HG03342 (cell line): Measurements from ENCODE around the gene SOS1.

Experiments used
- ATAC-seq: cut with Tn5 transposase; IDR thresholded peaks from one replicate; pipeline ENCODE4 v1.9.1; 2021; ENCODE audit warnings: mild to moderate bottlenecking, moderate library complexity; ENCODE audit not compliant: unreplicated experiment

Gene SOS1

DNA sequence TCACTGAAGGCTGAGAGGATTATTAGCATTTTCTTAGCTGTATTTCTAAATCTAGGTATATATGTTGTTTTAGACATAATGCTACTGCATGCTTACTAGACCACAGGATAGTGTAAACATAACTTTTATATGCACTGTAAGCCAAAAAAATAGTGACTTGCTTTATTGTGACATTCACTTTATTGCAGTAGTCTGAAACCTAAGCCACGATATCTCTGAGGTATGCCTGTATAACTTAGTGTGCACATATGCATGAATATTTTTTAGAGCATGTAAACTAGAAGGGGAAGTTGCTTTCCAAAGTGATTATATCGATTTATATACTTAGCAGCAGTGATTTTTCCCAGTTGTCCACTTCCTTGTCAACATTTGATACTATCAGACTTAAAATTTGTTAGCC lies 81.8 kb downstream of the SOS1 start:
- no peak for ATAC-seq

DNA sequence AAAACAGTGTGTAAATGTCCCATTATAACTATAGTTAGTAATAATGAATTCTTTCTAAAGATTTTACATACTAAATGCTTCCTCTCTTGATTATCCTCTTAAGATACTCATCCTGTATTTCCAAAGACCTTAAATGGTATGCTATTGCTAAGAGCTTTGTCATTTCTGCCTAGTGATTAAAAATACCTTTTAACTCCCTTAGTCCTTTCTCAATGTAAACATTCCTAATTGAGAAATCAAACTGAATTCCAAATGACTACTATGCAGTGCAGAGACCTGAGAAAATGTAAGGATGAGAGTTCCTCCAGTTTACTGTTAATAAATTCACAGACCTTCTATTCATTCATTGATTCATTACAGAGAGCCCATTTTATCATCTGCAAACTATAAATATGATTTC lies 86.9 kb downstream of the SOS1 start:
- ATAC-seq, result no peak

DNA sequence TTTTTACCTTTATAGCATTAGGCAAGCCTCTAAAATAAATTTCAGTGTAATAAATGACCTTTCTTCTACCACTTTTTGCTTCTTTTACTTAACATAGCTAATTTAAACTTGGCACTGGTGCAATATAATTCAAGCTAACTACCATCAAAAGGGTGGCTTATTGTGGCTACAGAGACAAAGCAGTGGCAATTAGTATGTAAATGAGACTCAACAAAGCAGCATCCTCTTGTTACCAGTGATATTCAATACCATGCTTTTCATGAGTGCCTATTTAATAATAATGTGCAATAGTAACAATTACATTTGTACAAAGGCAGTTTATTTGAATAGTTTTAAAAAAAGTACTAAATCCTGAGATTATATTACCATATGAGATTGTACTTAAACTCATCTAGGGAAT lies 93.4 kb downstream of the SOS1 start:
- ATAC-seq, result no peak

DNA sequence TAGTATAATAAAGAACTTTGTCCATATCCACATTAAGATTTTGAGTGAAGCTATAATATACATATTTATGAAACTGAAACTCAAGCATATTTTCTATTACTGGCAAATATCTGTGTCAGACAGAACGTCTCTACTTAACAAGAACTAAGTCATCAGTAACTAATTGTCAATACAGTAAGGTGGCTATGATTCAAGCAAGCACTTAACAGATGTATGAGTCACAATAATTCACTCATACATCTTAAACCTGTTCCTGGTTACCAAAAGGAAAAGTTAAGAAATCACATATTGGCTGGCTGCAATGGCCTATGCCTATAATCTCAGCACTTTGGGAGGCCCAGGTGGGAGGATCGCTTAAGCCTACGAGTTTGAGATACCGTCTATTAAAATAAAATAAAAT lies 96.0 kb downstream of the SOS1 start:
- ATAC-seq, result no peak

DNA sequence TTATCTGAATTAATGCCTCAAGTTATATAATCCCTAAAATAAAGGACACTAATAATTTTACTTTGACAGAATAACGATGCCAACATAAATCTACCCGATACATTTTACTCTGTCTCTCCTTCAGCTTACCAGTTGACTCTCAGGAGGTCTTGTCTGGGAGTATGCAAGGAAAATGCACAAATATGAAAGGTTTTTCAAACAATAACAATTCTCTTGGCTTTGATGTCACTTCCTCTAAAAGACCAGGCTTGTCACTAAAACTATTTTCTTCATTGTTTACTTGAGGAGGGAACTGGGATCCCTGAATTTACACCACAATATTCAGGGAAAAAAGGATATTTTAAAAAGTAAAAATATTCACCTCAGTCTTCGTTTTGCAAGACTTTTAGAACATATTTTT lies 97.2 kb downstream of the SOS1 start:
- ATAC-seq, result no peak

DNA sequence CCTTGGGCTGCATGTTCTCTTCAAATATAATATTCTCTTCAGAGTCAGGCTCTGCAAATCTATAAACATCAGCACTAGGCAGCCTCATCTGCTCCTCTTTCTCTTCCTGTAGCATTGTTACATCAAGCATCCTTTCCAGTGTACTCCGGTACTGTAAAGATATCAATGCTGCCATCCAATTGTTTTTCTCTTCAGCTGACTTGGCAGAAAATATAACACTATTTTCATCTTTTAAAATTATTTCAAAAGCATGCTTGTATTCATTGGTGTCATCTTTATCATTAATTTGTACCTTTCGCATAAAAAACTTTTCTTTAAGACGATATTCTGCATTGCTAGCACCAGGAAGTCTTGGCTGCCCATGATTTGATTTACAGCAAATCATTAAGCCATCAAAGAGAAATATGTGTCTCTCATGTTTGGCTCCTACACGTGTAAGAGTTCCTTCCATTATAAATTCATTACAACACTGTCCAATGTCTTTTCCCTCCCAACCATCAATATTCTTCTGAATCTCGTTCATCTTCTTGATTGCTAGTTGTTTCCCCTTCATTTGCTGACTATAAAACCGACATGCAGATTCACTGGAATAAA lies 98.1 kb downstream of the SOS1 start:
- no peak for ATAC-seq

DNA sequence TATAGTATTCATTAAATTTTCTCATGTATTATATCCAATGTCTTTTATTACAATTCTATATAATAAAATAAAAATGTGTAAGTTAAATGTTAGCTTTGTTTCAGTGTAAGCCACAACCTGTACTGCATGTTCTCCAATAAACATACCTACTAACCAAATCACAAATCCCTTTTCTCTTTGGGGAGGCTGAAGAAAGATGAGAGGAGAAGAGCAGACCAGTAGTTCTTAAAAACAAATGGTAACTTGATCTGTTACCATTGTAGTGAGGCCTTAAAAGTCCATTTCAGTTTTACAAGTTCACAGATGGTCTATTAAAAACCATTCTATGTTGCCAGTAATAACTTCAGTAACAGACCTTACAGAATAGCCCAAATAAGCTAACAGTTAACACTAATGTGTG lies 100.5 kb downstream of the SOS1 start:
- no peak for ATAC-seq

DNA sequence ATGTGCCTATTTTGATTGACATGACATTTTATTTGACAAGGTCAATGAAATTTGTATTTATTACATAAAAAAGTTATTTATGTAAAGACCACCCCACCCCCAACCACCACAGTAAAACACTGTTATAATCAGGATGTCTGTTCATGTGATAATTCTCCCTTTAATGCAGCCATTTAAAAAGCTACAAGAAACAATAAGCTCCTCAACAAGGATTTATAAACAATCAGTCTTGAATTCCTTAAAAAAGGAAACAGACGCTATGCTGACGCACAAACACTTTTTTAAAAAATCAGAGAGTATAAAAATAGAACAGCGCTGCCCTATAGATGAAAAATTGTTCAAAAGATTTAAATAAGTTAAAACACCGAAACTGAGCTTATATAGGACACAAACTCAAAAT lies 102.2 kb downstream of the SOS1 start:
- ATAC-seq, result no peak

DNA sequence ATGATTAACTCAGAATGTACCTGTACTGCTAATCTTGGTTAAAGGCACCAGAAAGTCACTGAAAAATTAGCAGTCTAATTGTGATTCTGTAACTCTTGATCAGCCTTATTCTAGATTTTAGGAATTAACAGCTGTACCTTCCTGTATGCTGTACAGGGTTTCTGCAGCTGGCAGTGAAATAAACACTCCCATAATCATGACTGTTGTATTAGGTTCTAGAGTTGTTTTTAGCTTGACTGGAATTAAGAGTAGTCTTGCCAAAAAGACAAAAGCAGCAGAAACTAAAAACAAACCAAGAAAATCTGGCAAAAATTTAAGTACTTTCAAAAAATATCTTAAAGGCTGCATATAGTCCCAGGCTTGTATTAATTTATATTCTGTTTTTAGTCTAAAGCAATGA lies 103.5 kb downstream of the SOS1 start:
- no peak for ATAC-seq

DNA sequence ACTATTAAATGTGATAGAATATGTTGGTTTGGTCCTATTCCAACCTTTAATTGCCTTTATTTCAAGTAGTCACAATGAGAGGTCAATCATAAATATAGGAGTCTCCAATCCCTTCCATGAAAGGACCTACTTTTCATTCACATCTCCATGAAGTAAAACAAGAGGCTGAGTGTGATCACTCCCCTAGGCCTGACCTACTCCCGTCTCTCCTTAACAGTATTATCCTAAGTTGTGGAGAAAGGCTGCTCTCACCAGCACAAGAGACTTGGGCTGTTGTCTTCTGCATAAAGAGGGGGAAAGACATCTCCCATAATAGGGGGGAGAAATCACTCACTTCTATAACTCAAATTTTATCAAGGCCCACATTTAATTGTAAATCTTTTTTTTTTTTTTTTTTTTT lies 105.4 kb downstream of the SOS1 start:
- no peak for ATAC-seq

DNA sequence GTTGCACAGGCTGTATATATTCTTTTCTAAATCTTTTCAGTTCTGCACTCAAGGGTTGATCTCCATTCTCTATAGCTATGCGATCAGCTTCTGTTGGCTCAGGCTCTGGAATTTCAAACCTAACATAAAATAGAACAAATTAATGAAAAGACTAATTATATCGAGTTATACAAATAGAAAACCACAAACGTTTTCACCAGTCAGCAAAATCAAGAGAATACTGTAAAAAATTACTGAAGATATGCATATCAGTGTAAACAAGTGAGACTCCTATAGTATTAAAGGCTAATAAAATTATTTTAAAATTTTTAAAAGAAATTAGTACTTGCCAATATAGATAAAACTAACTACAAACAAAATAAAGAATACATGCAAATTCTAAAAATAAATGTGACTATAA lies 107.0 kb downstream of the SOS1 start:
- no peak for ATAC-seq

DNA sequence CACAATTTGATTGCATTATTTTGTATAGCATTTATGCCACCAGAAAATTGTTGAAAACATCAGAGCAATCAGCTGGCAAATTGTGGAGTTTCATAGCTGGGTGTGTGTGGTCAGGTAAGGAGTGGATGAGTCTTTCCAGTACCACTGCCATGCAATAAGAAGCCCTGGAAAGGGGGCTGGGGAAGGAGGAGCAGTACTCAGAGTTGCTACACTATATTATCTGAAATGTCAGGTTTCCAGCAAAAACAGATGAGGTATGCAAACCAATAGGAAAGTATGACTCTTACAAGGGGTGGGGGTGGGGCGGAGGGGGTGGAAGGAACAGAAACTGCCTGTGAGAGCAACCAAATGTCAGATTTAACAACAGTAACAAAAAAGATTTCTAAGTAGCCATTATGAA lies 112.2 kb downstream of the SOS1 start:
- no peak for ATAC-seq

DNA sequence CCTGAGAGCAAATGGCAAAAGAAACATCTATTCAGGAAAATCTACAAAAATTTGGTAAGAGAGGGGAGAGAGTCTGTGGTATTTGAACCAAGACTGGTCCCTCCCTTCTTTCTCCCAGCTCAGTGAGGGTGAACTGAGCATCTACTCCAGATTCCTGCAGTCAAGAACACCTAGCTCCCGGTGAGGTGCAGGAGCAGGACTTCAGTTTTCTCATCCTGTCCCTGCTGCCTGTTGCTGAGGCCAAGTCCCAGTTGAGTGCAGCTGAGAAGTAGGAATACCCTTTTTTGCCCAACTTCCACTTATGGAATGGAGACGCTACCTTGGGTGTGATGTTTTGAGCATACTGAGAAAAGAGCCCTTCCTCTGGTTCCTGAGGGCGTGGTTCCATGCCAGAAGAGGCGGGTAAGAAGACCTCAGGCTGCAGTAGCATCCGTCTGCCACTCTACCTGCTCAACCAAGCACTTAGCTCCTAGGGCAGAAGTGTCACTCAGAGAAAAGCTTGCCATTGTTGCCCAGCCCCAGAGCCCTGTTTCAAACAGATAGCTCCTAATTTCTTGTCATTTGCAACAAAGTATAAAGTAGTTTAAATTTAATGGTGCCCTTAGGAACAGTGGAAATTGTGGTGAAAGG lies 112.9 kb downstream of the SOS1 start:
- ATAC-seq, result no peak

DNA sequence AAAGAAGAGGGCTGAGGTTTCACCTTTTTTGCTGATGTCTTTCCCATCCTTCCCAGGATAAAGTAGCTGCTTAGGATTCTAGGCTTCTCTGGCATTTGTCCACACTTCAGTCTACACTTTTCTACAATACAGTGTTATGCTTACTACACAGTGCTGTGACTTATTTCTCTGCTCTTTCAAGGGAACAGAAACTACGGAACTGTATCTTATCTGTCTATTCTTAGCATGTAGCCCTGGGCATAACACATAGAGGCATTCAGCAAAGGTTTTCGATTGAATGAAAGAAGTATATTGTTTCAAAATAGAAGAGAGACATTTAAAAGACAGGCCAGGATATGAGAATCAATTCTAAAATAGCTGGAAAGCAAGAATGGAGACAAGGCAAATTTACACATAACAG lies 120.3 kb downstream of the SOS1 start:
- ATAC-seq, result no peak

DNA sequence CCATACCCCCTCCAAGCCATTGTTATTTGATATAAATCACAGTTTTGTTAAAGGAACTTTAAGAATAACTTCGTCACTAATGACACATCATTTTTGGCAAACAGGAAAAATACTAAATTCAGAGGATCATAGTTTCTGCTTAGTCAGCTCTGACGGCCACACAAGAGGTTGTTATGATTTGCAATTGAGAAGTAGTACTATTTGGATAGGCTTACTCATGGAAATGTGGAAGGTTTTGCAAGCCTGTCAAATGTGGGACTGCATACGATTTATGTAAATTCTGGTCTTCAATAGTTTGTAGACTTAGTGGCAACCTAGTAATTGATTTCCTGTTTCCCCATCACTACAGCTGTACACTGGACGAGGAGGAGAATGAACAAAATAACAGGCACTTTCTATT lies 123.1 kb downstream of the SOS1 start:
- no peak for ATAC-seq

DNA sequence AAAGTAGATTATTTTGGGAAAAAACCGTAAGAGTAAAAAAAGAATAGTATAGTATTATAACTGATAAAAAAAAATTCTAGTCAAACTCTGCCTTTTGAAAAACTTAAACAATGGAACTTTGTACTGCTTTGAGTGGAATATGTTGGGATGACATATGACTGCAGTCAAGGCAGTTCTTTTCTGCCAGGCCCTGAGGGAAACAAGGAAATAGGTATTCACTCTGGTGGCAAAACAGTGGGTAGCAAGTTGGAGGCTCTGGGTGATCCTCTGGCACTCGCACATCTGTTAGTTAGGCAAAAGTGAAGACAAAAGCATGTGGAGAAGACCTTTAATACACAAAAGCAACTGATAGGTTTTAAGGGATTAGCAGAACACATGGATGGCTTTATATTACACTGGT lies 129.0 kb downstream of the SOS1 start:
- ATAC-seq, result no peak

DNA sequence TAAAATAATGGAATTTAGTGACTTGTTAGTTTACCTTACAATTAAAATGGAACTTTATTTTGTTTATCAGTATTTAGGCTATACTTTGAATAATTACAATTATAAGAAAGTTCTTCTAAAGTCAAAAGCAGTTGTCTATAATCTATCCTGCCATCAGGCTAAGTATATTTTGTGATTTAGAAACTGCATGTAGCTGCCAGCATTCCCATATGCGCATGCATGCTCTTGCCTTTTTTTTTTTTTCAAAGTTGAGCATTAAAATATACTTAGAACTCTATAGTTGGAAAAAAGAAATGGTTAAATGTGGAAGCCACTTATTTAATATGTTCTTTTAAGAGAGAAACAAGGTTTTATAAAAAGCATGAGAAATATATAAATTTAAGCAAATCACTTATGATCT lies 132.1 kb downstream of the SOS1 start:
- ATAC-seq, result no peak

DNA sequence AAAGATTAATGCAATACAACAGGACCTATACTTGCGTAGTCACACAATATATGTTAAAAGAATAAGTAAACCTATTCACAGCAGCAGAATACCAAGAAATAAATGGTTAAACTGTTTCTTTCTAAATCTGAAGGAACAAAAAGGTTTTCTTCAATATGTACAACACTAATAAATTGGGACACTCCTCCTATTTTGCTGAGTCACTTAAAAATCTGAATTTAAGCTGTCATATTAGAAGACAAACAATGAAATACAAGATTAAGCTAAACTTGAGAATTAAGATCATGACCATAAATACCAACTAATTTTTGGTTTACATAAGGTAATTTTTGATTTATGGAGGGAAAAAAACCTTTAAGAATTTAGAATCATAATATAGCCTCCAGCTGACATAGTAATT lies 138.4 kb downstream of the SOS1 start:
- no peak for ATAC-seq

DNA sequence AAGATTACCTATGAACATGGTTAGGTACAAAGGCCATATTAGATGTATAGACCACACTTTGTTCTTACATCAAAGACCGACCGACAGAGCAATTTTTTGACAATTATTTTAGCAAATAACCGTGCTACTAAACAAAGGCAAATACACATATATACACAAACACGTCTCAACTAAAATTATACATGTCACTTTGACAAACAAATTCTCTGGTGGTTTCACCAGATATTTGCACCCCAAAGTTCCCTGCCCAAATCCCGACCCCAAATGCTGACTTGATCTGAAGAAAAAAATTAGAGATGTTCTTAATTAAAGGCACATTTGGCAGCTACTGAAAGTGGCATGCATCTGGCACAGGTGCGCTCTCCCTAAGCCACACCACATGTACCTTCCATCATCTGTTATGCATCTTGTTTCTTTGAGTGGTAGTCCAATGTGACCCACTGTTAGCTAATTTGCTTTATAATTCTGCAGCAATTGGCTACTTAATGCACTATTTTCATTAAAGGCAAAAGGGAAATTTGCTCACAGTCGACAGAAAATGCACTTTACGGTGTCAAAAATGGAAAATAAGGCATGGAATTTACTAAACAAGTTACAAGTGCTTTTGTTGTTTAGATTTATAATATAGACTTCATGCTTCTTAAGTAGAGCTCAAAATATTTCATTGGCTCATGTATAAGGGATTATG lies 139.0 kb downstream of the SOS1 start:
- ATAC-seq, result no peak

DNA sequence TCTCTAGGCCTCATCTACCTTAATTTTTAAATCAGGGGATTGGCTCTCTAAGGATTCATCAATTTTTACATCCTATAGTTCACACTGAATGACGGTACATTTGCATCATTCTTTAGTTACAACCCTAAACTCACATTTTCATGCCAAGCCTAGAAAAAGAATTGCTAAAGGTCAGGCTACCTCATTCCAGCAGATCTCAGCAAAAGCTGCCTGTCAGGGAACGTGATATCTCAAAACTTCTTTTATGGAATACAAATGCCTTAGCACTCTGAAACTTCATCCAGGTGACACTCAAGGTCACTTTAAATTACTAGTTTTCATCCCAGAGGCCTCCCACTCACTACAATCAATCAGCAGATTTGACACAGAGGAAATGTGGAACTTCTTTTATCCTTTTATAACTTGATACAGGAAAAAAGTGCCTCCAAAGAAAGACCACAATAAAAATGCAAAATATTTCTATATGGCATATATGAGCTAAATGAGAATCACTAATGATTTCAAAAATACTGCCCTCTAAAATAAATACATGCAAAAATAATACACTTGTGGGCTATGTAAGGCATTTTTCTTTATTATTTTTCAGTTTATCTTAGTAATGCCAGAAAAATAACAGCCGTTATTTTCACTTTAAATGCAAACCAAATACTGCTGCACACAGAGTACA lies 139.7 kb downstream of the SOS1 start:
- no peak for ATAC-seq

DNA sequence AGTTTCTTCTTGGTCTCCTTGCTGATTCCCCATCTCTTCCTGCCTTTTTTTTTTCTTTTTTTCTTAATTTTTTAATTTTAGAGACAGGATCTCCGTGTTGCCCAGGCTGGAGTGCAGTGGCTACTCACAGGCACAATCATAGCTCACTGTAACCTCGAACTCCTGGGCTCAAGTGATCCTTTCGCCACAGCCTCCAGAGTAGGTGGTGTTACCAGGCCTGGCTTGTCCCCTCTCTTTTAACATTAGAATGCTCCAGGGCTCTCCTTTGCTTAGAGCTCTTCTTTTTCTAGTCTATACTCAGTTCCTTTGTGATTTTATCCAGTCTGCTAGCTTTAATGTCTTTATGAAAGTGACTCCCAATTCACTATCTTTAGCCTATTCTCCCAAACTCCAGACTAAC lies 141.9 kb downstream of the SOS1 start:
- no peak for ATAC-seq

DNA sequence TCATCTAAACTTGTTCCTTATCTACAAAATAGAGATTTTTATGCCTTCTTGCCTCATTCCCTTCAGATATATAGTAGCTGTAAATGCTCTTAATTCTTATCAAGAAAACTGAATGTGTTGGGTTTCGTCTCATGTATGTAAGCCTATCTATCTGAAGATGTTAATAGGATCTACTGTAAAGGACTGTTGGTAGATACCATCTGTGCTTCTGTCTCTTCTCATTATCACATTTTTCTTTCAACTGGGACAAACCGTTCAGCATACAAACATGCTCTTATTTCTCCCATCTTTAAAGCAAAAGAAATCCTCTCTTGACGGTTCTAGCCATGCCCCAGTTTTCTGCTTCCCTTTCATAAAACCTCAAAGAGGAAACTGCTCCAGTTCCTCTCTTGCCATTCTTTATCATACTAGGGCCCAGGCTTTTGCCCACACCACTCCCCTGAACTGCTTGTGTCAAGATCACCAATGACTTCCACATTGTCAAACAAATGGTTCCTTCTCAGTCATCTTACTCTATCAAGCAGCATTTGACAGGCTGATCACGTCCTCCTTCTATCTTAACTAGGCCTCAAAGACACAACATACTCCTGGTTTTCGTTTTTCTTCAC lies 142.5 kb downstream of the SOS1 start:
- ATAC-seq, result no peak
